GM12878 (cell line): ENCODE data around the gene FSHR. TPM values are rescaled to one million over a fixed set of nuclear protein-coding genes. Genes with fewer than 3 reads are reported as not detected.

Experiments
- ASH2L ChIP-seq: fragments of 300-600, 200-600 bp; sonication (generic); IDR thresholded peaks from 2 replicates; pipeline ENCODE4 v1.6.1; 2017; ENCODE audit warnings: low read depth, mild to moderate bottlenecking, borderline replicate concordance
- ATF2 ChIP-seq: IDR thresholded peaks from 2 replicates; pipeline ENCODE4 v1.6.1; 2012; ENCODE audit warnings: low read length, inconsistent platforms
- BCLAF1 ChIP-seq: fragments of 450-650 bp; IDR thresholded peaks from 2 replicates; pipeline ENCODE4 v1.6.1; 2017; ENCODE audit warnings: antibody characterized with exemption, mild to moderate bottlenecking, moderate library complexity
- CHD1 ChIP-seq: IDR thresholded peaks from 2 replicates; pipeline ENCODE4 v1.6.1; 2012; ENCODE audit warnings: low read depth, low read length, improper control_type of control experiment
- CHD2 ChIP-seq: IDR thresholded peaks from 2 replicates; pipeline ENCODE4 v1.6.1; 2011; ENCODE audit warnings: low read depth, low read length, improper control_type of control experiment, borderline replicate concordance
- EP300 ChIP-seq, 2 experiments: fragments of 150-350 bp in 1 of 2; IDR thresholded peaks; 2 replicates each; pipeline ENCODE4 v1.6.1; 2011 to 2012; ENCODE audit warnings: low read depth in 2 of 2, low read length in 2 of 2, borderline replicate concordance in 1 of 2, improper control_type of control experiment in 1 of 2, inconsistent platforms in 1 of 2; ENCODE audit not compliant: control insufficient read depth in 1 of 2
- IRF3 ChIP-seq: fragments of 450-650 bp; IDR thresholded peaks from 2 replicates; pipeline ENCODE4 v1.6.1; 2014; ENCODE audit warnings: mild to moderate bottlenecking
- LARP7 ChIP-seq: fragments of 450-650 bp; IDR thresholded peaks from 2 replicates; pipeline ENCODE4 v1.6.1; 2017; ENCODE audit warnings: mild to moderate bottlenecking
- NFYB ChIP-seq: IDR thresholded peaks from 2 replicates; pipeline ENCODE4 v1.6.1; 2011; ENCODE audit warnings: low read depth, mild to moderate bottlenecking, low read length, improper control_type of control experiment, moderate library complexity; ENCODE audit not compliant: insufficient read depth
- NRF1 ChIP-seq: conservative IDR thresholded peaks from 2 replicates; pipeline ENCODE4 v1.6.1; 2011; ENCODE audit warnings: mild to moderate bottlenecking, low read depth, low read length, improper control_type of control experiment
- POU2F2 ChIP-seq: IDR thresholded peaks from 3 replicates; pipeline ENCODE4 v1.6.1; 2011; ENCODE audit warnings: low read depth, mild to moderate bottlenecking, low read length, borderline replicate concordance
- PRDM15 ChIP-seq: fragments of 450-650 bp; formaldehyde crosslinking; IDR thresholded peaks from 2 replicates; pipeline ENCODE4 v1.4.0; 2020; ENCODE audit warnings: mild to moderate bottlenecking, moderate library complexity
- USF1 ChIP-seq: IDR thresholded peaks from 2 replicates; pipeline ENCODE4 v1.6.1; 2011; ENCODE audit warnings: borderline replicate concordance, low read depth, mild to moderate bottlenecking, moderate library complexity, mixed read lengths, low read length; ENCODE audit not compliant: insufficient read depth; ENCODE audit errors: extremely low read length
- polyA plus RNA-seq, 11 experiments: library from polyadenylated mRNA; depleted of rRNA in 4 of 11; unstranded in 6 of 11; stranded (reverse) in 5 of 11; fragments of >200 nt; fragmentation: Nextera tagmentation in 4 of 11; fragmentation: Illumina TruSeq in 1 of 11; extraction: Ambion mirVana in 4 of 11; extraction: Trizol in 1 of 11; gene quantifications; 1 replicate in 1 of 11; 2 replicates in 10 of 11; pipeline versions ENCODE4 v1.2.1 to v1.2.3, GENCODE V29; 2011 to 2016; ENCODE audit warnings: inconsistent platforms in 2 of 11, missing spikeins in 2 of 11, low read depth in 1 of 11
- total RNA-seq, 4 experiments: library from RNA; depleted of rRNA in 3 of 4; stranded (reverse); fragments of >200 nt in 3 of 4; fragmentation: Illumina TruSeq in 1 of 4; extraction: Trizol in 1 of 4; gene quantifications; 2 replicates each; pipeline versions ENCODE4 v1.2.1 to v1.2.3, GENCODE V29; 2013 to 2021

FSHR gene
- total and polyA plus RNA-seq, 10 of the 15 experiments (the other 5 are each of a cell fraction or from before 2014, with no cell fraction given): not detected

- no peak for TF ChIP-seq BCLAF1
- TF ChIP-seq USF1: no peak
- no peak for TF ChIP-seq NRF1
- TF ChIP-seq POU2F2: no peak
- no peak for TF ChIP-seq PRDM15
- no peak for TF ChIP-seq CHD1
- no peak for TF ChIP-seq LARP7
- TF ChIP-seq NFYB: no peak
- no peak for TF ChIP-seq ASH2L
- no peak for TF ChIP-seq CHD2
- no peak for TF ChIP-seq IRF3
- no peak for TF ChIP-seq ATF2
- TF ChIP-seq EP300 (IDR thresholded peaks at IDR 0.05; ENCODE audit: borderline replicate concordance in 1 of 2, control insufficient read depth in 1 of 2, low read depth in 2 of 2, low read length in 2 of 2): no peak
Measured at GRCh38 chr2:48943436-48943835, 210.9 kb downstream of the FSHR start (continued).
